OCI-LY1 (cell line): ENCODE measurements around the gene SYT1.

Source experiments
- H2AFZ ChIP-seq: fragments of 200-600 bp; sonication (generic), shearing (Covaris generic); 2 replicates; pipeline ENCODE4 v1.6.0; 2014; ENCODE audit warnings: antibody characterized with exemption, mild to moderate bottlenecking, low read length
- H3F3A ChIP-seq: fragments of 200-600 bp; sonication (generic), shearing (Covaris generic); 2 replicates; pipeline ENCODE4 v1.6.0; 2014; ENCODE audit warnings: mild to moderate bottlenecking, antibody characterized with exemption, low read length, moderate library complexity; ENCODE audit not compliant: insufficient read depth
- H3K27ac ChIP-seq: fragments of 200-600 bp; sonication (generic); 2 replicates; pipeline ENCODE4 v1.5.1; 2014; ENCODE audit warnings: low read length, mixed run types, mild to moderate bottlenecking, low read depth; ENCODE audit not compliant: poor library complexity, severe bottlenecking
- H3K27me3 ChIP-seq: fragments of 200-600 bp; sonication (generic); 2 replicates; pipeline ENCODE4 v1.6.0; 2014; ENCODE audit warnings: antibody characterized with exemption, mild to moderate bottlenecking, low read length, moderate library complexity; ENCODE audit not compliant: insufficient read depth
- H3K36me3 ChIP-seq: fragments of 200-600 bp; sonication (generic); 2 replicates; pipeline ENCODE4 v1.6.1; 2014; ENCODE audit warnings: mild to moderate bottlenecking, antibody characterized with exemption, low read length, moderate library complexity, mixed read lengths; ENCODE audit not compliant: insufficient read depth
- H3K4me1 ChIP-seq: fragments of 200-600 bp; sonication (generic); 2 replicates; pipeline ENCODE4 v1.5.1; 2014; ENCODE audit warnings: mild to moderate bottlenecking, low read length, moderate library complexity; ENCODE audit not compliant: insufficient read depth, severe bottlenecking
- H3K4me2 ChIP-seq: fragments of 200-600 bp; sonication (generic), shearing (Covaris generic); 2 replicates; pipeline ENCODE4 v1.6.1; 2014; ENCODE audit warnings: low read length
- H3K4me3 ChIP-seq: fragments of 200-600 bp; sonication (generic); 2 replicates; pipeline ENCODE4 v1.5.1; 2014; ENCODE audit warnings: low read length, low read depth, mild to moderate bottlenecking, mixed read lengths; ENCODE audit not compliant: poor library complexity, severe bottlenecking
- H3K79me2 ChIP-seq: fragments of 200-600 bp; shearing (Covaris generic); 2 replicates; pipeline ENCODE4 v1.6.1; 2016; ENCODE audit warnings: mixed run types, low read length, mixed read lengths; ENCODE audit not compliant: insufficient read depth
- H3K9ac ChIP-seq: fragments of 200-600 bp; sonication (generic), shearing (Covaris generic); 2 replicates; pipeline ENCODE4 v1.6.1; 2014; ENCODE audit warnings: mild to moderate bottlenecking, low read length, mixed read lengths
- H3K9me2 ChIP-seq: fragments of 200-600 bp; sonication (generic), shearing (Covaris generic); 2 replicates; pipeline ENCODE4 v1.6.1; 2014; ENCODE audit warnings: low read depth, mild to moderate bottlenecking, low read length, mixed read lengths
- H3K9me3 ChIP-seq: fragments of 200-600 bp; shearing (Covaris generic); 2 replicates; pipeline ENCODE4 v1.6.1; 2014; ENCODE audit warnings: low read length, mixed read lengths
- H4K20me1 ChIP-seq: fragments of 200-600 bp; sonication (generic), shearing (Covaris generic); 2 replicates; pipeline ENCODE4 v1.6.0; 2016; ENCODE audit warnings: mild to moderate bottlenecking, low read length; ENCODE audit not compliant: insufficient read depth
- CTCF ChIP-seq: fragments of 200-600 bp; sonication (generic), shearing (Covaris generic); IDR thresholded peaks from 2 replicates; pipeline ENCODE4 v1.5.1; 2017; ENCODE audit warnings: mild to moderate bottlenecking, antibody characterized with exemption, low read length, moderate library complexity, mixed read lengths
- EZH2 ChIP-seq: fragments of 200-600 bp; sonication (generic), shearing (Covaris generic); IDR thresholded peaks from 2 replicates; pipeline ENCODE4 v1.8.0; 2017; ENCODE audit warnings: borderline replicate concordance, mixed run types, mild to moderate bottlenecking, antibody characterized with exemption, low read length, moderate library complexity, mixed read lengths

Gene SYT1

GRCh38 chr12:79366374-79366773 lies 501.8 kb downstream of the SYT1 start:
- H3K27ac ChIP-seq = no peak overlapping the region
- no peak overlapping the region for H3K9ac ChIP-seq
- no peak for TF ChIP-seq EZH2
- TF ChIP-seq CTCF = no peak
- H3K9me2 ChIP-seq = no peaks in the 10 kb centered on the region
- no peaks in the 10 kb centered on the region for H3K4me1 ChIP-seq
- no peaks in the 10 kb centered on the region for H3K27me3 ChIP-seq
- no peaks in the 10 kb centered on the region for H4K20me1 ChIP-seq
- no peaks in the 10 kb centered on the region for H3K79me2 ChIP-seq
- H3K9me3 ChIP-seq = no peaks in the 10 kb centered on the region
- H3F3A ChIP-seq = no peaks in the 10 kb centered on the region
- H2AFZ ChIP-seq = no peak overlapping the region
- H3K36me3 ChIP-seq = no peaks in the 10 kb centered on the region
- H3K4me2 ChIP-seq = no peak overlapping the region
- H3K4me3 ChIP-seq = no peak overlapping the region

- H3K9me3 ChIP-seq = no peaks in the 10 kb centered on the region
- no peak overlapping the region for H2AFZ ChIP-seq
- no peak overlapping the region for H3K9ac ChIP-seq
- no peaks in the 10 kb centered on the region for H3K4me1 ChIP-seq
- H3K36me3 ChIP-seq = no peaks in the 10 kb centered on the region
- H3K27ac ChIP-seq = no peak overlapping the region
- no peaks in the 10 kb centered on the region for H4K20me1 ChIP-seq
- no peak overlapping the region for H3K4me3 ChIP-seq
- H3F3A ChIP-seq = no peaks in the 10 kb centered on the region
- no peak for TF ChIP-seq CTCF
- no peak for TF ChIP-seq EZH2
- H3K4me2 ChIP-seq = no peak overlapping the region
- no peaks in the 10 kb centered on the region for H3K9me2 ChIP-seq
- no peaks in the 10 kb centered on the region for H3K79me2 ChIP-seq
- no peaks in the 10 kb centered on the region for H3K27me3 ChIP-seq
Measured at GRCh38 chr12:79367032-79367589, 502.5 kb downstream of the SYT1 start.

GRCh38 chr12:79370021-79370420 lies 505.4 kb downstream of the SYT1 start:
- Histone ChIP-seq H3K4me3 (no peak overlapping the region), H3K36me3 (no peaks in the 10 kb centered on the region), H4K20me1 (no peaks in the 10 kb centered on the region), H3K9me2 (no peaks in the 10 kb centered on the region), H3K4me1 (no peaks in the 10 kb centered on the region), H3K79me2 (no peaks in the 10 kb centered on the region), H3K9me3 (no peaks in the 10 kb centered on the region), H3K27ac (no peak overlapping the region), H3F3A (no peaks in the 10 kb centered on the region), H3K4me2 (no peak overlapping the region), H3K9ac (no peak overlapping the region), H3K27me3 (no peaks in the 10 kb centered on the region), H2AFZ (no peak overlapping the region)
- TF ChIP-seq EZH2 (no peak), CTCF (no peak)
